Cardiac fibroblast (primary cell): ENCODE data around the gene MED19.
A peak's percentile ranks its signal among the peaks of the same experiment; 100 is the strongest.

Experiments used
- DNase-seq, 2 donors: peaks; one replicate each; pipeline versions ENCODE4 v3.0.0 to v3.0.0-alpha.2; 2010; ENCODE audit warnings: low read depth in 2 of 2
- H3K4me3 ChIP-seq, 2 donors: replicated peaks in 1 of 2; 1 replicate in 1 of 2; 2 replicates in 1 of 2; pipeline ENCODE4 v1.5.1; 2011; ENCODE audit warnings: low read depth in 2 of 2, low read length in 2 of 2, mild to moderate bottlenecking in 2 of 2, moderate library complexity in 1 of 2
- TF ChIP-seq, protein P1 (sequence below): IDR thresholded peaks from one replicate; pipeline ENCODE4 v1.5.1; 2011; ENCODE audit warnings: low read depth, mild to moderate bottlenecking, low read length, inconsistent platforms

The MED19 gene

GRCh38 chr11:57679396-57679795, 32.6 kb downstream of the MED19 start:
- TF ChIP-seq, protein P1, sequence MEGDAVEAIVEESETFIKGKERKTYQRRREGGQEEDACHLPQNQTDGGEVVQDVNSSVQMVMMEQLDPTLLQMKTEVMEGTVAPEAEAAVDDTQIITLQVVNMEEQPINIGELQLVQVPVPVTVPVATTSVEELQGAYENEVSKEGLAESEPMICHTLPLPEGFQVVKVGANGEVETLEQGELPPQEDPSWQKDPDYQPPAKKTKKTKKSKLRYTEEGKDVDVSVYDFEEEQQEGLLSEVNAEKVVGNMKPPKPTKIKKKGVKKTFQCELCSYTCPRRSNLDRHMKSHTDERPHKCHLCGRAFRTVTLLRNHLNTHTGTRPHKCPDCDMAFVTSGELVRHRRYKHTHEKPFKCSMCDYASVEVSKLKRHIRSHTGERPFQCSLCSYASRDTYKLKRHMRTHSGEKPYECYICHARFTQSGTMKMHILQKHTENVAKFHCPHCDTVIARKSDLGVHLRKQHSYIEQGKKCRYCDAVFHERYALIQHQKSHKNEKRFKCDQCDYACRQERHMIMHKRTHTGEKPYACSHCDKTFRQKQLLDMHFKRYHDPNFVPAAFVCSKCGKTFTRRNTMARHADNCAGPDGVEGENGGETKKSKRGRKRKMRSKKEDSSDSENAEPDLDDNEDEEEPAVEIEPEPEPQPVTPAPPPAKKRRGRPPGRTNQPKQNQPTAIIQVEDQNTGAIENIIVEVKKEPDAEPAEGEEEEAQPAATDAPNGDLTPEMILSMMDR: no peak
- no peak for DNase-seq
- no peak overlapping the region for H3K4me3 ChIP-seq

DNA sequence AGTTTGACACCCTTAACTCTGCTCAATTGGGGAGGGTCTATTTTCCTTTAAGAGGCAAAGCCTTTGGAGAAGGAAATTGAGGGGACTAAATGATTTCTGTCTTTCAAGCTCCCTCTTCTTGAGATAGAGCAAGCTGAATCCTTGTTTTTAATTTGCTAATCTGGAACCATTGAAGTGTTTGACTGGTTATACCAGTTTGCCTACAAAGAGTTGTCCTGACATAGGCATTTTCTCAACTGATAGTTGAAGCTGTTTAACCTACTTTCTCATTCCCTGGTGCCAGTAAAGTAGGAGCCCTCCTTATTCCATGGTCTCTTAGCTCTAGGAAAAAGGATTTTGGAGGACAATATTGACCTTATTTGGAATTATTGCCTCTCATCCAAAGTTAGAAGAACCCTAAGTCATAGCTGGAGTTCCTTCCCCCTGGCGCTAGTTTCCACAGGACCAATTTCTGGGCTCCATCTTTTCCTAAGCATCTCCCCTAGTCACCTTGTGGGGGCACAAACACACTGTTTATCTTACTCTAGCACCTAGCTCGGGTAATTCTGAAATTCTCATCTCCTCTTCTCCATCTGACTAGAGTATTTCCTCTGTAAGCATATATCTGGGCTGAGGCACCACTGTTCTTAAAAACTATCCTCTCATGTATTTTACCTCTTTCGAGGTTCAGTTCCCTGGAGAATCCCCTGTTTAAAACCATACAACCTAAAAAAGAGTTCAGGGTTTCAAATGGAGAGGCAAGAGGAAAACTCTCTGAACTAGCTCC, 36.7 kb downstream of the MED19 start:
- TF ChIP-seq, protein P1: no peak
- H3K4me3 ChIP-seq: no peak overlapping the region
- no peak for DNase-seq

DNA sequence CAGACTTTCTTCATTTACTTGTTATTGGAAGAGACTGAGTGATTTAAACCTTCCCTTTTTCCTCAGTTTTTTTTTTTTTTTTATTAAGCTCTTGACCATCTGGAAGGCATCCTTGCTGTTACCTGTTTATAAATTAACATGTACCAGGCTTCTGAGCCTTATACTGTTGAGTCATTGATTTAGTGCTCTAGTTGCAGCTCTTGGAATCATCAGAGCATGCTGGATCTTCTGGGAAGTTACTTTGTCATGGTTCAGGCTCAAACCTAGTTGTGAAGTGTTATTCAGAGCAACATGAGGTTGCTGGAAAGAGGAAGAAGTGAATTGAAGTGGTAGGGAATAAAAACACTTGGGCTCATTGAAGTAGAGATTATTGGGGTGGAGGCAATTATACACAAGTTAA, 37.8 kb downstream of the MED19 start:
- DNase-seq: no peak
- TF ChIP-seq, protein P1: no peak

GRCh38 chr11:57668434-57668782, 43.6 kb downstream of the MED19 start:
- no peak for DNase-seq
- TF ChIP-seq, protein P1: no peak
- peak overlapping the region; percentile 96 to 98 for H3K4me3 ChIP-seq

More for the DNA sequence above, 37.8 kb downstream of the MED19 start:
- no peak overlapping the region for H3K4me3 ChIP-seq

- H3K4me3 ChIP-seq: peak within 1 kb of the TSS; percentile 96 to 98
- peak; percentile 100 for DNase-seq
These were observed 44.1 kb downstream of the MED19 start, which contains the start of gene ZDHHC5 for GRCh38 chr11:57667736-57668433. TSS of gene ZDHHC5 (plus strand) at chr11:57668114. CDS start at chr11:57673091, 4,977 bp downstream.

GRCh38 chr11:57667117-57667735, 44.8 kb downstream of the MED19 start:
- TF ChIP-seq, protein P1: no peak
- peak overlapping the region; percentile 96 to 98 for H3K4me3 ChIP-seq
- peak; percentile 100 for DNase-seq

More at GRCh38 chr11:57667736-57668433, 44.1 kb downstream of the MED19 start, which contains the start of gene ZDHHC5:
- TF ChIP-seq, protein P1: no peak
